Esophagus squamous epithelium (tissue), 4 donors: ENCODE measurements around the gene ASXL2.

ENCODE experiments used
- CTCF ChIP-seq, 6 experiments: fragments of 450-650 bp in 4 of 6; fragments of 200-600 bp in 2 of 6; sonication (generic) in 2 of 6; IDR thresholded peaks; one replicate each; pipeline ENCODE4 v1.5.1; 2016 to 2019; ENCODE audit warnings: antibody characterized with exemption in 6 of 6, mild to moderate bottlenecking in 4 of 6, moderate library complexity in 4 of 6
- POLR2A ChIP-seq, 4 donors: fragments of 450-650 bp; IDR thresholded peaks; one replicate each; pipeline ENCODE4 v1.6.1; 2017; ENCODE audit warnings: antibody characterized with exemption in 4 of 4, mild to moderate bottlenecking in 4 of 4, moderate library complexity in 3 of 4

GRCh38 chr2:25749676-25750075 lies 128.6 kb downstream of the ASXL2 start:
- TF ChIP-seq CTCF (IDR thresholded peaks at IDR 0.05) (no peak), POLR2A (IDR thresholded peaks at IDR 0.05) (no peak)
